Mesenchymal stem cell (in vitro differentiated cells and primary cell): ENCODE data around the gene VIT.

Experiments used
- DNase-seq: peaks from one replicate; pipeline ENCODE4 v3.0.0-alpha.2; 2013
- H2AFZ ChIP-seq: one replicate; pipeline ENCODE4 v1.6.1; 2013; ENCODE audit warnings: low read depth, mild to moderate bottlenecking, control low read depth, inconsistent platforms, low read length, moderate library complexity
- H2AK5ac ChIP-seq: 2 replicates; pipeline ENCODE4 v1.6.1; 2013; ENCODE audit warnings: low read length, moderate library complexity, mild to moderate bottlenecking, inconsistent platforms; ENCODE audit not compliant: severe bottlenecking
- H2BK120ac ChIP-seq: one replicate; pipeline ENCODE4 v1.6.1; 2013; ENCODE audit warnings: low read depth, mild to moderate bottlenecking, inconsistent platforms, low read length, moderate library complexity
- H2BK12ac ChIP-seq, 2 experiments: one replicate each; pipeline ENCODE4 v1.6.1; 2013; ENCODE audit warnings: inconsistent platforms in 2 of 2, low read length in 2 of 2, mild to moderate bottlenecking in 2 of 2, moderate library complexity in 2 of 2, control low read depth in 1 of 2
- H2BK15ac ChIP-seq: one replicate; pipeline ENCODE4 v1.6.1; 2013; ENCODE audit warnings: mild to moderate bottlenecking, low read depth, inconsistent platforms; ENCODE audit not compliant: poor library complexity, severe bottlenecking
- H2BK5ac ChIP-seq: 2 replicates; pipeline ENCODE4 v1.6.1; 2013; ENCODE audit warnings: low read depth, mild to moderate bottlenecking, low read length, control low read depth, inconsistent platforms; ENCODE audit not compliant: poor library complexity, severe bottlenecking
- H3K14ac ChIP-seq, 2 experiments: one replicate each; pipeline ENCODE4 v1.6.1; 2013; ENCODE audit warnings: inconsistent platforms in 2 of 2, low read length in 2 of 2, control low read depth in 1 of 2, mild to moderate bottlenecking in 1 of 2, moderate library complexity in 1 of 2
- H3K18ac ChIP-seq, 2 experiments: one replicate each; pipeline ENCODE4 v1.6.1; 2013; ENCODE audit warnings: inconsistent platforms in 2 of 2, low read length in 2 of 2, control low read depth in 1 of 2, low read depth in 1 of 2, mild to moderate bottlenecking in 1 of 2
- H3K23ac ChIP-seq, 2 experiments: one replicate each; pipeline ENCODE4 v1.6.1; 2013; ENCODE audit warnings: inconsistent platforms in 2 of 2, low read length in 2 of 2, mild to moderate bottlenecking in 2 of 2, moderate library complexity in 2 of 2, control low read depth in 1 of 2
- H3K27ac ChIP-seq: 2 replicates; pipeline ENCODE4 v1.5.1; 2013; ENCODE audit warnings: mild to moderate bottlenecking, moderate library complexity, low read length, control low read depth, inconsistent platforms; ENCODE audit not compliant: poor library complexity, severe bottlenecking
- H3K27me3 ChIP-seq, 2 experiments: 2 replicates each; pipeline versions ENCODE4 v1.6.1 to v1.7.0; 2013; ENCODE audit warnings: low read length in 2 of 2, mild to moderate bottlenecking in 2 of 2, moderate library complexity in 2 of 2, control low read depth in 1 of 2, inconsistent platforms in 1 of 2; ENCODE audit not compliant: control insufficient read depth in 1 of 2, insufficient read depth in 1 of 2
- H3K36me3 ChIP-seq, 2 experiments: 2 replicates each; pipeline versions ENCODE4 v1.6.1 to v1.7.0; 2013; ENCODE audit warnings: low read length in 2 of 2, control low read depth in 1 of 2, inconsistent platforms in 1 of 2, low read depth in 1 of 2, mild to moderate bottlenecking in 1 of 2; ENCODE audit not compliant: insufficient read depth in 2 of 2, control insufficient read depth in 1 of 2
- H3K4ac ChIP-seq, 2 experiments: one replicate each; pipeline ENCODE4 v1.6.1; 2013; ENCODE audit warnings: inconsistent platforms in 2 of 2, low read length in 2 of 2, mild to moderate bottlenecking in 2 of 2, moderate library complexity in 2 of 2, control low read depth in 1 of 2, low read depth in 1 of 2
- H3K4me1 ChIP-seq: 2 replicates; pipeline ENCODE4 v1.6.1; 2013; ENCODE audit warnings: low read depth, low read length, control low read depth; ENCODE audit not compliant: control insufficient read depth, insufficient read depth
- H3K4me2 ChIP-seq: 2 replicates; pipeline ENCODE4 v1.6.1; 2013; ENCODE audit warnings: low read length, mild to moderate bottlenecking, inconsistent platforms; ENCODE audit not compliant: poor library complexity, severe bottlenecking
- H3K4me3 ChIP-seq, 2 experiments: 2 replicates each; pipeline versions ENCODE4 v1.5.1 to v1.7.0; 2013; ENCODE audit warnings: low read length in 2 of 2, mild to moderate bottlenecking in 2 of 2, control low read depth in 1 of 2, low read depth in 1 of 2; ENCODE audit not compliant: insufficient read depth in 1 of 2
- H3K79me1 ChIP-seq: replicated peaks from 2 replicates; pipeline ENCODE4 v1.6.1; 2013; ENCODE audit warnings: mild to moderate bottlenecking, control low read depth, low read length, inconsistent platforms; ENCODE audit not compliant: poor library complexity, severe bottlenecking
- H3K9ac ChIP-seq: 2 replicates; pipeline ENCODE4 v1.7.0; 2013; ENCODE audit warnings: mild to moderate bottlenecking, low read length, moderate library complexity
- H3K9me3 ChIP-seq: 2 replicates; pipeline ENCODE4 v1.7.0; 2013; ENCODE audit warnings: mild to moderate bottlenecking, low read length; ENCODE audit not compliant: control insufficient read depth
- H4K8ac ChIP-seq: one replicate; pipeline ENCODE4 v1.6.1; 2013; ENCODE audit warnings: inconsistent platforms, mild to moderate bottlenecking, low read length, moderate library complexity
- H4K91ac ChIP-seq: one replicate; pipeline ENCODE4 v1.6.1; 2013; ENCODE audit warnings: mild to moderate bottlenecking, low read length, inconsistent platforms
- WGBS: methylation state at CpG from one replicate; pipeline ENCODE4 v1.1.7; 2013; ENCODE audit warnings: mixed read lengths; 5-methylcytosine and 5-hydroxymethylcytosine counted together

The VIT gene

GRCh38 chr2:36781907-36782720 lies 85.6 kb downstream of the VIT start:
- Histone ChIP-seq H3K23ac (no peak overlapping the region), H3K9ac (peak overlapping the region; percentile 7), H2BK12ac (no peak overlapping the region), H2BK5ac (no peak overlapping the region), H3K4me1 (peaks cover 2% of the 10 kb centered on the region), H3K4me3 (peak overlapping the region in 1 of 2 experiments; percentile 47), H3K9me3 (no peaks in the 10 kb centered on the region), H2BK120ac (no peak overlapping the region), H3K18ac (no peak overlapping the region), H3K79me1 (no peaks in the 10 kb centered on the region), H2BK15ac (no peak overlapping the region), H3K14ac (no peak overlapping the region), H3K27ac (no peak overlapping the region), H4K91ac (no peak overlapping the region), H2AFZ (no peak overlapping the region), H3K4me2 (no peak overlapping the region), H3K36me3 (no peaks in the 10 kb centered on the region), H2AK5ac (no peak overlapping the region), H3K27me3 (peaks cover 11 to 15% of the 10 kb centered on the region in 2 experiments), H4K8ac (no peak overlapping the region), H3K4ac (no peak overlapping the region)
- WGBS: 81% methylated on average over 14 of the region's 19 CpGs
- no peak for DNase-seq

GRCh38 chr2:36783246-36783645 lies 86.7 kb downstream of the VIT start:
- H3K36me3 ChIP-seq: no peaks in the 10 kb centered on the region
- H2BK12ac ChIP-seq: no peak overlapping the region
- no peak overlapping the region for H3K23ac ChIP-seq
- H3K4me3 ChIP-seq: no peak overlapping the region
- no peak for DNase-seq
- H3K27me3 ChIP-seq: peaks cover 11 to 12% of the 10 kb centered on the region in 2 experiments
- no peak overlapping the region for H3K18ac ChIP-seq
- no peaks in the 10 kb centered on the region for H3K9me3 ChIP-seq
- no peak overlapping the region for H2BK15ac ChIP-seq
- no peak overlapping the region for H3K4me2 ChIP-seq
- no peak overlapping the region for H4K91ac ChIP-seq
- no peak overlapping the region for H3K4ac ChIP-seq
- H2BK5ac ChIP-seq: no peak overlapping the region
- H2AK5ac ChIP-seq: no peak overlapping the region
- H3K4me1 ChIP-seq: peaks cover 2% of the 10 kb centered on the region
- H3K14ac ChIP-seq: no peak overlapping the region
- H3K9ac ChIP-seq: no peak overlapping the region
- no peak overlapping the region for H4K8ac ChIP-seq
- no peak overlapping the region for H3K27ac ChIP-seq
- no peak overlapping the region for H2AFZ ChIP-seq
- H2BK120ac ChIP-seq: no peak overlapping the region
- H3K79me1 ChIP-seq: no peaks in the 10 kb centered on the region
- WGBS: no CpG with 5 or more reads among the region's 2 CpGs

GRCh38 chr2:36785179-36785795 lies 88.8 kb downstream of the VIT start:
- Histone ChIP-seq H2BK12ac (no peak overlapping the region), H3K9me3 (no peaks in the 10 kb centered on the region), H3K27me3 (peaks cover 11 to 14% of the 10 kb centered on the region in 2 experiments), H3K79me1 (no peaks in the 10 kb centered on the region), H2BK120ac (no peak overlapping the region), H3K18ac (no peak overlapping the region), H3K23ac (no peak overlapping the region), H2AFZ (no peak overlapping the region), H3K27ac (no peak overlapping the region), H2AK5ac (no peak overlapping the region), H4K8ac (no peak overlapping the region), H3K14ac (no peak overlapping the region), H3K4me1 (peaks cover 2% of the 10 kb centered on the region), H3K4me2 (no peak overlapping the region), H3K4me3 (no peak overlapping the region), H2BK5ac (no peak overlapping the region), H3K36me3 (no peaks in the 10 kb centered on the region), H4K91ac (no peak overlapping the region), H3K9ac (no peak overlapping the region), H3K4ac (no peak overlapping the region), H2BK15ac (no peak overlapping the region)
- peak; percentile 65 for DNase-seq
- WGBS: 33% methylated on average over 5 of the region's 5 CpGs

GRCh38 chr2:36789181-36789804 lies 92.8 kb downstream of the VIT start:
- no peak overlapping the region for H2BK12ac ChIP-seq

More at GRCh38 chr2:36789181-36789804, 92.8 kb downstream of the VIT start:
- H3K36me3 ChIP-seq: no peaks in the 10 kb centered on the region
- no peak overlapping the region for H3K4me3 ChIP-seq
- no peak overlapping the region for H3K23ac ChIP-seq
- no peak overlapping the region for H2BK15ac ChIP-seq
- no peak overlapping the region for H2AK5ac ChIP-seq
- peaks cover 3 to 9% of the 10 kb centered on the region in 2 experiments for H3K27me3 ChIP-seq
- H3K27ac ChIP-seq: no peak overlapping the region
- H3K18ac ChIP-seq: no peak overlapping the region
- H3K79me1 ChIP-seq: no peaks in the 10 kb centered on the region
- no peak overlapping the region for H4K8ac ChIP-seq
- no peaks in the 10 kb centered on the region for H3K4me1 ChIP-seq
- no peak overlapping the region for H2AFZ ChIP-seq
- no peak overlapping the region for H3K4ac ChIP-seq
- no peak overlapping the region for H4K91ac ChIP-seq
- no peak overlapping the region for H3K9ac ChIP-seq
- no peak overlapping the region for H3K4me2 ChIP-seq
- H2BK120ac ChIP-seq: no peak overlapping the region
- DNase-seq: no peak
- H3K14ac ChIP-seq: no peak overlapping the region
- 72% methylated on average over 9 of the region's 11 CpGs for WGBS
- H2BK5ac ChIP-seq: no peak overlapping the region
- H3K9me3 ChIP-seq: no peaks in the 10 kb centered on the region
